GM18909 (cell line): ENCODE data around the gene PPM1N.

Source experiments
- ATAC-seq: cut with Tn5 transposase; IDR thresholded peaks from one replicate; pipeline ENCODE4 v1.9.1; 2021; ENCODE audit warnings: mild to moderate bottlenecking; ENCODE audit not compliant: unreplicated experiment, poor library complexity

The PPM1N gene

DNA sequence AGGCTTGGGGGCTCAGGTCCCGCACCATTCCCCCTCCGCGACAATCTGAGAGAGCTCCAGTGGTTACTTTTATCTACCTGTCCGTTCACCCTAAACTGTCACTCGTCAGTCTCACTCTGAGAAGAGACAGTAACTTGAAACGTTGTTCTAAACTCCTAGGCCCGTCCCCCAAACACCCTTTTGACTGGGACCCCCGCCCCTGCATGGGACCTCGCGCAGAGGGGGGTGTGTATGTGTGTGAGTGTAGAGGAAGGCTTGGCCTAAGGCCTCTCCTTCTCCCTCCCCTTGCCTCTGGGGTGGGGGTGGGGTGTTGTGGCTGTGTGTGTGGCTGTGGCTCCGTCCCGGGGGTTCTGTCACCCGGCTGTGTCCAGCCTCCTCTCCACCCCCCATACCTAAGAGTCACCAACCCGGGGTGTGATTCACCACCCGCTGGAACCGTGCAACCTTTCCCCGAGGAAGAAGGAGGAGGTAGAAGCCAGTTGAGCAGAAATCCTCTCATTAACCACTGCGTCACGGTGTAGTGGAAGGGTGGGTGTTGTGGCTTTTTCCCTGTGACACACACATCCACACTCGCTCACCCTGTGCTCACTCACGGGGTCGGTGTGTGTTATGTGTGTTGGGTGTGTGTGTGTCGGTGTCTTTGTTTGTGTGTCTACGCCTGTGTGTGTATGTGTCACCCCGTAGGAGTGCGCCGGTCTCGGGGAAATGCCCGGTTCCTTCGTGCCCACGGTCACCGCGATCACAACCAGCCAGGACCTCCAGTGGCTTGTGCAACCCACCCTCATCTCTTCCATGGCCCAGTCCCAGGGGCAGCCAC is 28.1 kb upstream of the PPM1N start:
- ATAC-seq, result no peak

DNA sequence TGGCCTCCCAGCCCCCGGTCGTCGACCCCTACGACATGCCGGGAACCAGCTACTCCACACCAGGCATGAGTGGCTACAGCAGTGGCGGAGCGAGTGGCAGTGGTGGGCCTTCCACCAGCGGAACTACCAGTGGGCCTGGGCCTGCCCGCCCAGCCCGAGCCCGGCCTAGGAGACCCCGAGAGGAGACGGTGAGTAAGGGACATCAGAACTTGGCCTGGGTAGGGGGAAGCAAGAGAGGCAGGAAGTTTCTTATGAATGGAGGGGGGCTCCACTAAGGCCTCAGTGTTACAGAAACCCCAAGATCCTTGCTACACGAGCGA is 27.5 kb upstream of the PPM1N start:
- no peak for ATAC-seq

DNA sequence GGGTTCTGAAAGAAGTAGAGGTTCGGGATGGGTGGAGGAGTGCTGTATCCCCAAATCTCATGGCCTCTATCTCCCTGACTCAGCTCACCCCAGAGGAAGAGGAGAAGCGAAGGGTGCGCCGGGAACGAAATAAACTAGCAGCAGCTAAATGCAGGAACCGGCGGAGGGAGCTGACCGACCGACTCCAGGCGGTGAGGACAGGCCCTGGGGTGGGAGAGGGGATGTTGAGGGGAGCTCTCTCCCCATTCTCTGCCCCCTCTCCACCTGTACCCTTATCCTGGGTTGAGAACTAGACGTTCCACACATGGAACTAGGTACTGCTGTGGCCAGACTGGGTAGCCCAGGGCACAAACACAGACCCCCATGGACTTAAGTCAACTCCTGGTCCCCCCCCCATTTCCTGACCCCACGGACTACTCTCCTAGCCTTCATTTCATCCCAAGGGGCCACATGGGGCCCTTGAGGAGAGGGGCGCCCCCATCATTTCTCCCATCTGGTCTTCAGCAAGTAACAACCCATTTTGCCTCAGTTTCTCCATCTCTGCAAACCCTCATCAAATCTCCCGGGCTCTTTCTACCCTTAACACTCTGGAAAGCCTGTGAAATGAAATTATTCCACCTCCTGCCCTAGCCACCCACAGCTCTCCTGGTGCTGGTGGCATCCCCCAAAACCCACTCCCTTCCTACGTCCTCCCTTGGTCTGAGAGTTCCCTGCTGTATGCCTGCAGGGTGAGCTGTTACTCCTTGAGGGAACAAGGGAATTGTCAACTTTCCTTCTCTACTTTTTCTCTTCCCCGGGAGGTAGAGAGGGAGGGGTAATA is 26.9 kb upstream of the PPM1N start:
- no peak for ATAC-seq

DNA sequence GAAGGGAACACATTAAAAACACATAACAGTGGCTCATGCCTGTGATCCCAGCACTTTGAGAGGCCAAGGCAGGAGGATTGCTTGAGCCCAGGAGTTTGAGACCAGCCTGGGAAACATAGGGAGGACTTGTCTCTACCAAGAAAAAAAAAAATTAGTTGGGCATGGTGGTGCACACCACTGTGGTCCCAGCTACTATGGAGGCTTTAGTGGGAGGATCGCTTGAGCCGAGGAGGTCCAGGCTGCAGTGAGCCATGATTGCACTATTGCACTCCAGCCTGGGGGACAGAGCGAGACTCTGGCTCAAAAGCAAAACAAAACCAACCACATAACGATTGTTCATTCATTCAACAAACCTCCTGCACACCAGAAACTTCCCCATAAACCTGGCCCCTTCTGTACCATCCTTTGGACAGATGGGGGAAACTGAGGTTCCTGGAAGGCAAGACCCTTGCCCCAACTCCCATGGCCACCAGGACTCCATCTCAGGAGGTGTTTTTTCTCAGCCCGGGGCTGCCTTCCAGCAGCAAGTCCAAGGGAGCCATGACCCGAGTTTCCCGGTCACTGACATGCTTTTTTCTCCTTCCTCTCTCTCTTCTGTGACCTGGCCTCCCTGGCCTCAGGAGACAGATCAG is 26.2 kb upstream of the PPM1N start:
- ATAC-seq, result no peak

DNA sequence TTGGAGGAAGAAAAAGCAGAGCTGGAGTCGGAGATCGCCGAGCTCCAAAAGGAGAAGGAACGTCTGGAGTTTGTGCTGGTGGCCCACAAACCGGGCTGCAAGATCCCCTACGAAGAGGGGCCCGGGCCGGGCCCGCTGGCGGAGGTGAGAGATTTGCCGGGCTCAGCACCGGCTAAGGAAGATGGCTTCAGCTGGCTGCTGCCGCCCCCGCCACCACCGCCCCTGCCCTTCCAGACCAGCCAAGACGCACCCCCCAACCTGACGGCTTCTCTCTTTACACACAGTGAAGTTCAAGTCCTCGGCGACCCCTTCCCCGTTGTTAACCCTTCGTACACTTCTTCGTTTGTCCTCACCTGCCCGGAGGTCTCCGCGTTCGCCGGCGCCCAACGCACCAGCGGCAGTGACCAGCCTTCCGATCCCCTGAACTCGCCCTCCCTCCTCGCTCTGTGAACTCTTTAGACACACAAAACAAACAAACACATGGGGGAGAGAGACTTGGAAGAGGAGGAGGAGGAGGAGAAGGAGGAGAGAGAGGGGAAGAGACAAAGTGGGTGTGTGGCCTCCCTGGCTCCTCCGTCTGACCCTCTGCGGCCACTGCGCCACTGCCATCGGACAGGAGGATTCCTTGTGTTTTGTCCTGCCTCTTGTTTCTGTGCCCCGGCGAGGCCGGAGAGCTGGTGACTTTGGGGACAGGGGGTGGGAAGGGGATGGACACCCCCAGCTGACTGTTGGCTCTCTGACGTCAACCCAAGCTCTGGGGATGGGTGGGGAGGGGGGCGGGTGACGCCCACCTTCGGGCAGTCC is 25.5 kb upstream of the PPM1N start:
- ATAC-seq, result no peak

DNA sequence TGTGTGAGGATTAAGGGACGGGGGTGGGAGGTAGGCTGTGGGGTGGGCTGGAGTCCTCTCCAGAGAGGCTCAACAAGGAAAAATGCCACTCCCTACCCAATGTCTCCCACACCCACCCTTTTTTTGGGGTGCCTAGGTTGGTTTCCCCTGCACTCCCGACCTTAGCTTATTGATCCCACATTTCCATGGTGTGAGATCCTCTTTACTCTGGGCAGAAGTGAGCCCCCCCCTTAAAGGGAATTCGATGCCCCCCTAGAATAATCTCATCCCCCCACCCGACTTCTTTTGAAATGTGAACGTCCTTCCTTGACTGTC is 24.9 kb upstream of the PPM1N start:
- ATAC-seq, result no peak

DNA sequence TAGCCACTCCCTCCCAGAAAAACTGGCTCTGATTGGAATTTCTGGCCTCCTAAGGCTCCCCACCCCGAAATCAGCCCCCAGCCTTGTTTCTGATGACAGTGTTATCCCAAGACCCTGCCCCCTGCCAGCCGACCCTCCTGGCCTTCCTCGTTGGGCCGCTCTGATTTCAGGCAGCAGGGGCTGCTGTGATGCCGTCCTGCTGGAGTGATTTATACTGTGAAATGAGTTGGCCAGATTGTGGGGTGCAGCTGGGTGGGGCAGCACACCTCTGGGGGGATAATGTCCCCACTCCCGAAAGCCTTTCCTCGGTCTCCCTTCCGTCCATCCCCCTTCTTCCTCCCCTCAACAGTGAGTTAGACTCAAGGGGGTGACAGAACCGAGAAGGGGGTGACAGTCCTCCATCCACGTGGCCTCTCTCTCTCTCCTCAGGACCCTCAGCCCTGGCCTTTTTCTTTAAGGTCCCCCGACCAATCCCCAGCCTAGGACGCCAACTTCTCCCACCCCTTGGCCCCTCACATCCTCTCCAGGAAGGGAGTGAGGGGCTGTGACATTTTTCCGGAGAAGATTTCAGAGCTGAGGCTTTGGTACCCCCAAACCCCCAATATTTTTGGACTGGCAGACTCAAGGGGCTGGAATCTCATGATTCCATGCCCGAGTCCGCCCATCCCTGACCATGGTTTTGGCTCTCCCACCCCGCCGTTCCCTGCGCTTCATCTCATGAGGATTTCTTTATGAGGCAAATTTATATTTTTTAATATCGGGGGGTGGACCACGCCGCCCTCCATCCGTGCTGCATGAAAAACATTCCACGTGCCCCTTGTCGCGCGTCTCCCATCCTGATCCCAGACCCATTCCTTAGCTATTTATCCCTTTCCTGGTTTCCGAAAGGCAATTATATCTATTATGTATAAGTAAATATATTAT is 24.3 kb upstream of the PPM1N start:
- no peak for ATAC-seq

DNA sequence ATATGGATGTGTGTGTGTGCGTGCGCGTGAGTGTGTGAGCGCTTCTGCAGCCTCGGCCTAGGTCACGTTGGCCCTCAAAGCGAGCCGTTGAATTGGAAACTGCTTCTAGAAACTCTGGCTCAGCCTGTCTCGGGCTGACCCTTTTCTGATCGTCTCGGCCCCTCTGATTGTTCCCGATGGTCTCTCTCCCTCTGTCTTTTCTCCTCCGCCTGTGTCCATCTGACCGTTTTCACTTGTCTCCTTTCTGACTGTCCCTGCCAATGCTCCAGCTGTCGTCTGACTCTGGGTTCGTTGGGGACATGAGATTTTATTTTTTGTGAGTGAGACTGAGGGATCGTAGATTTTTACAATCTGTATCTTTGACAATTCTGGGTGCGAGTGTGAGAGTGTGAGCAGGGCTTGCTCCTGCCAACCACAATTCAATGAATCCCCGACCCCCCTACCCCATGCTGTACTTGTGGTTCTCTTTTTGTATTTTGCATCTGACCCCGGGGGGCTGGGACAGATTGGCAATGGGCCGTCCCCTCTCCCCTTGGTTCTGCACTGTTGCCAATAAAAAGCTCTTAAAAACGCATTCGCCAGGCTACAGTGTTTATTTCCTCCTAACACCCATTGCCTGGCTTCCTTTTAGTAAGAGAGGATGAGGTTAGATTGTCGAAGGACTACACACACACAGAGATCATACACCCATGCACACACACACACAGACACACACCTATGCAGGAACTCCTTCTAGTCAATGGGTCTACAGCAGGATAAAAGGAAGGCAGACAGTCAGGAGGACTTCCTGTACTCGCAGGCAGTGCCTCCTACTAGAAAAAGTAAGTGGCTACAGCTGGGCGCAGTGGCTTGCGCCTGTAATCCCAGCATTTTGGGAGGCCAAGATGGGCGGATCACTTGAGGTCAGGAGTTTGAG is 23.4 kb upstream of the PPM1N start:
- ATAC-seq, result no peak

DNA sequence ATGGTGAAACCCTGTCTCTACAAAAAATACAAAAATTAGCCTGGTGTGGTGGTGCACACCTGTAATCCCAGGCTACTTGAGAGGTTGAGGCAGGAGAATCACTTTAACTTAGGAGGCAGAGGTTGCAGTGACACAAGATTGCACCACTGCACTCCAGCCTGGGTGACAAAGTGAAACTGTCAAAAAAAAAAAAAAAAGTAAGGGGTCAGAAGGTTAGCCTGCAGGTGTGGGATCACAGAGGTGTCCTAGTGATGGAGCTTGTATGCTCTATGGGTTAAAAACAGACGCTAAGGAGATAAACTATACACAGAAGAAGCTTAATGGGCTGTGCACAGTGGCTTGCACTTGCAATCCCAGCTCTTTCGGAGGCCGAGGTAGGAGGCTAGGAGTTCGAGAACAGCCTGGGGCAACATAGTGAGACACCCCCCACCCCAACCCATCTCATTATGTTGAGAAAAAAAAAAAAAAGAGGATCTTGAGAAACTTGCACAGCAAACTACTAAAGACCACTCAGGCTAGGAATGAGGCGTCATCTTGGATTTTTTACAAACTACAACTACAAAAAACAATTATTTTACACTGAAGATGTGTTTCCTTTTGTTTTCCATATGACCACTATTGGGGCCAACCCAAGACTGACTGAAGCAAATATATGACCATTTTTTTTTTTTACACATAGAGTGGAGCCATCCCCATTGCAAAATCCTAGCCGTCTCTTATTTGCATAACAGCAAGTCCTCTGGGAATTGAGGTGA is 22.5 kb upstream of the PPM1N start:
- no peak for ATAC-seq

DNA sequence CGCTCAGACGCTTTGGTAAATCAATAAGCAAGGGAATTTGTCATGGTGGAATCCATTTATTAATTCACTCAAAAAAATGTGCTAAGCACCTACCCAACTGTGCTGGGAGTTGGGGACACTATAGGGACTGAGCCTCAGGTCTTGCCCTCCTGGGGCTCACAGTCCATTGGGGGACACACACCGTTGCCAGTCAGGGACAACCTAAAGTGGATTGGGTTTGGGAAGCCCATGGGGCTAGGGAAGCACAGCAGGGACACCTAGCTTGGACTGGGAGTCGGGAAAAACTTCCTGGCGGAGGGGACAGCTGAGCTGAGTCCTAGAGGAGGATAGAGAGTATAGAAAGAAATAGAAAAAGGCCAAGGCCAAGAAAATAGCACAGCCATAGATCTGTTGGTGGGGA is 21.9 kb upstream of the PPM1N start:
- no peak for ATAC-seq

DNA sequence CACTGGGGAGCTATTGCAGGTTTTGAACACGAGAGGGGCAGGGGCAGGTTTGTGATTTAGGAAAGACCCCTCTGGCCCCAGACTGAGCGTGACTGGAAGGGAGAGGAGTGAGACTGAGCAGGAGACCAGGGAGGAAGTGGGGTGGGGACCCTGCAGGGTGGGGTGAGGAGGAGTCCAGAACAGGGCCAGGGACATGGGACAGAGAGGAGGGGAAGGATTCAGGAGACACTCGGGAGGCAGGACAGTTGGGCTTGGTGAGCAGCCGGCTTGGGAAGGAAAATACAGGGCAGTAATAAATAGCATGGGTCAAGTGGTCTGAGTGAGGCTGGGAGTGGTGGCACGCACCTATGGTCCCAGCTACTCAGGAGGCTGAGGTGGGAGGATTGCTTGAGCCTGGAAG is 21.1 kb upstream of the PPM1N start:
- ATAC-seq, result no peak

DNA sequence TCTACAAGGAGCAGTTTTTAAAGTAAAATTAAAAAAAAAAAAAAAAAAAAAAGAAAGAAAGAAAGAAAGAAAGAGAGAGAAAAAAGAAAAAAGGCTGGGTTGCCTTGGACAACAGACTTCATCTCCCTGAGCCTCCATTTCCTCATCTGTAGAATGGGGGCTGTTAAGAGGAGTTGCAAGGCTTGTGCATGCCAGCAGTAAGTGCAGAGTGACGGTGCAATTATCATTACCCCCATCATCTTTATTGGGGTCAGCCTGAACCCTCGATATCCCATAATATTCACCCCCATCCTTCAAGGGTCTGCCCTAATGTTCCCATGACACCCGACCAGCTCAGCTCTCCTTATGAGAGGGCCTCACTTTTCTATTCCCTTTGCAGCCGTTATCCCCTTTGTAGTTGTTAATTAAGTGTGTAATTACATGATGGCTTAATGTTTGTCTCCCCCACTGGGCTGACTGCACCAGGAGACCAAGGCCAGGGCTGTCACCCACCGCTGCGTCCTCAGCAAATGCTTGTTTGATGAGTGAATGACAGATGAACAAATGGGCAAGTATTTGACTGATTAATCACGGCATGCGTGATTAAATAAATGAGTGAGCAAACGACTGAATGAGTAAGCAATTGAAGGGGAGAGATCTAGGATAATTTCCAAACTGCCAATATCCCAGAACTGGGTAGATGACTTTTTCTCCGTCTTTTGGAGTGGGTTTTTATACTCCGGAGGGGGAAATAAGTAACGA is 20.4 kb upstream of the PPM1N start:
- peak; percentile 10 for ATAC-seq

DNA sequence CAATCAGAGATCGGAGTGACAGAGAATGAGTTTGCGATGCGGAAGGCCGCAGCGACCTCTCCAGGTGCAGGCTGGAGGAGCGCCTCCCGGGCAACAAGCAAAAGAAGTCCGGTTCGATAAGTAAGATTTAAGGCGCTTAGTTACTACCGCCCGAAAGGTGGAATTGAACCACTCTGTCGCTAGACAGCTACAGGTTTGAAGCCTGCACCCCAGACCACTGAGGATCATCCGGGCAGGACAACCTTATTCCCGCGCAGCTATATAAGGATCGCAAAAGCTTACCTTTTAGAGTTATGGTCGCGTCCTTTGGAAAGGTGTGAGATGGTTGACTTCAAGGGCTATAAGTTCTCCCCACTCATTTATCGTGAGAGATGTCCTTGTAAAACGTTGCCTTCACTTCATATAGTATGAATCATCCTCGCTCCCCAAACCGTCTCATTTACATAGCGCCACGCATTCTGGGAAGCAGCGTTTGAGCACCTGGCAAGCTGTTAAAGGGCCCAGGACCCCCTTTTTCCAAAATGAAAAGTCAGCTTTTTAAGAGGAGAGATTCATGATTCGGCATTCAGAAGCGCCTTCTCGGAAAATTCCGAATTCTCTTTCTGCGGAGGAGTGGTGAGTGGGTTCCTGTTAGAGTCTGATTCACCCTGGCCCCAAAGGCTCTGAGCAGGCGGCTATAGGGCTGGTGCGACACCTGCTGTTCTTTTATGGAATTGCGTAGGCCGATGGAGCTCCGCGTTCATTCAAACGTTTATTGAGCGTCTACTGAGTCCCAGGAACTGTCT is 19.6 kb upstream of the PPM1N start:
- ATAC-seq, result peak; percentile 77

DNA sequence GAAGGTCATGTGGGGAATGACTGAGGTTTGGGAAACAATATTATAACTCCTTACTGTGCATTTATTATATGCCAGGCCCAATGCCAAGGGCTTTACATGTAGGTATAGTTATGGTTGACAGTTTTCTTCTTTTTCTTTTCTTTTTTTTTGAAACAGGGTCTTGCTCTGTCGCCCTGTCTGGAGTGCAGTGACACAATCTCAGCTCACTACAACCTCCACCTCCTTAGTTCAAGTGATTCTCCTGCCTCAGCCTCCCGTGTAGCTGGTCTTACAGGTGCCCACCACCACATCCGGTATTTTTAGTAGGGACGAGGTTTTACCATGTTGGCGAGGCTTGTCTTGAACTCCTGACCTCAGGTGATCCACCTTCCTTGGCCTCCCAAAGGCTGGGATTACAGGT is 15.2 kb upstream of the PPM1N start:
- no peak for ATAC-seq

DNA sequence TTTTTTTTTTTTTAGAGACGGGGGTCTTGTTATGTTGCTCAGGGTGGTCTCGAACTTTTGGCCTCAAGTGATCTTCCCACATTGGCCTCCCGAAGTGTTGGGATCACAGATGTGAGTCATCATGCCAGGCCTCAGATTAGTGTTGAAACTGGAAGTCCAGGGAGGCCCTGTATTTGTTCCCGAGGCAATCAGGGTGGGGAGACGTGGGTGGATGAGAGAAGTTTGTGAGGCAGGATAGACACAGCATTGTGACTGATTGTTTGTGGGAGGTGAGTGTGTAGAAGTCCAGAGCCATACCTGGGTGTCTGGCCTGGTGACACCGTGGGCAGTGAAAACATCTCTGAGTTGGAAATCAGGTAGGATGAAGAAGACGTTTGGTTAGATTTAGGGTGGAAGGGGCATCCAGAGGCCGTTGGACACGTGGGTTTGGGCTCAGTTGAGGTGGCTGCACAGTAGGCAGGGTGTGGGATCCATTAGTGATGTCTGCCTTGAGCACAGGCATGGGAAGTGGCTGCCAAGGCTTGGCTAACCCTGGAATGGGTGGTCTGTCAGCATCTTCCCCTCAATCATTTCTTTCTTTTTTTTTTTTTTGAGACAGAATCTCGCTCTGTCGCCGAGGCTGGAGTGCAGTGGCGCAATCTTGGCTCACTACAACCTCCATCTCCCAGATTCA is 13.8 kb upstream of the PPM1N start:
- ATAC-seq, result no peak
